Heart right ventricle (tissue), 16 donors: ENCODE results near the gene NDUFAF5. TPM values are rescaled to one million over a fixed set of nuclear protein-coding genes. Genes with fewer than 3 reads are reported as not detected.

Experiments used
- ATAC-seq, 8 donors: fragments of 200-7000 bp; cut with Tn5 transposase; one replicate each; pipeline ENCODE4 v1.9.1; 2020; ENCODE audit warnings: mild to moderate bottlenecking in 8 of 8, moderate library complexity in 8 of 8, moderate number of reproducible peaks in 1 of 8
- DNase-seq, 2 donors: peaks; one replicate each; pipeline ENCODE4 v3.0.0-alpha.2; 2020
- H3K27ac ChIP-seq, 10 donors: fragments of 200-600 bp; sonication (generic) in 2 of 10; one replicate each; pipeline versions ENCODE4 v1.5.0 to v1.8.0; 2020 to 2022; ENCODE audit warnings: mild to moderate bottlenecking in 3 of 10
- H3K27me3 ChIP-seq, 7 donors: fragments of 200-600 bp; one replicate each; pipeline ENCODE4 v1.8.0; 2021 to 2022; ENCODE audit warnings: mild to moderate bottlenecking in 2 of 7
- H3K36me3 ChIP-seq, 9 donors: fragments of 200-600 bp; sonication (generic) in 1 of 9; one replicate each; pipeline versions ENCODE4 v1.5.0 to v1.8.0; 2020 to 2022; ENCODE audit warnings: mild to moderate bottlenecking in 2 of 9
- H3K4me1 ChIP-seq, 9 donors: fragments of 200-600 bp; sonication (generic) in 1 of 9; one replicate each; pipeline versions ENCODE4 v1.5.0 to v1.8.0; 2020 to 2022; ENCODE audit warnings: mild to moderate bottlenecking in 4 of 9
- H3K4me3 ChIP-seq, 10 donors: fragments of 200-600 bp; sonication (generic) in 2 of 10; one replicate each; pipeline versions ENCODE4 v1.5.0 to v1.8.0; 2020 to 2022; ENCODE audit warnings: mild to moderate bottlenecking in 7 of 10, moderate library complexity in 2 of 10
- H3K9me3 ChIP-seq, 11 donors: fragments of 200-600 bp in 10 of 11; sonication (generic) in 2 of 11; one replicate each; pipeline versions ENCODE4 v1.5.0 to v1.8.0; 2013 to 2022; ENCODE audit warnings: mild to moderate bottlenecking in 2 of 11, control low read depth in 1 of 11, moderate library complexity in 1 of 11
- WGBS, 2 donors: extraction: QIAGEN DNeasy Blood & Tissue Kit; methylation state at CpG; one replicate each; pipeline ENCODE4 v1.1.7; 2013; ENCODE audit warnings: inconsistent platforms in 1 of 2; 5-methylcytosine and 5-hydroxymethylcytosine counted together
- intact Hi-C, 10 donors: fragments of 100-400 bp; cut with DNase I; formaldehyde crosslinking; loops; one replicate each; pipeline versions ENCODE4 v1.11.1 to v1.14.2; 2022
- polyA plus RNA-seq, 2 donors: library from polyadenylated mRNA; stranded (reverse); fragments of 200-250 nt; gene quantifications; one replicate each; pipeline ENCODE4 v1.2.3, GENCODE V29; 2013
- total RNA-seq, 10 donors: library from RNA; stranded (reverse); fragmentation: NEBNext Ultra II Directional in 3 of 10; extraction: Animal tissue kit (Norgen Biotek cat#: 25700) in 3 of 10; gene quantifications; one replicate each; pipeline versions ENCODE4 v1.2.1 to v1.2.4, GENCODE V29; 2021 to 2023
- TF ChIP-seq, protein P1 (sequence below), 9 donors: fragments of 200-600 bp; sonication (generic) in 2 of 9; IDR thresholded peaks; one replicate each; pipeline versions ENCODE4 v1.5.0 to v1.8.0; 2021 to 2022; ENCODE audit warnings: antibody characterized with exemption in 9 of 9, mild to moderate bottlenecking in 5 of 9, moderate library complexity in 1 of 9
- donor health status: Arrhythmogenic right ventricular cardiomyopathy.
- donor health status: ischemic (EF 13 %, LVEDD 7.1; RV severe dilation, severe dysfunction).
- donor health status: healthy with polysubstance abuse.
- donor health status: DM: no; HTN: yes; CAD: no.
- donor health status: DM: no; HTN: no; CAD: no.
- donor health status: ischemic (EF 25% LVEDD 6.9; RV normal size, moderate dysfunction).
- donor health status: ischemic (EF 25% LVEDD 5.7; RV mildly dilated, moderate dysfunction).
- donor health status: healthy.
- donor health status: DM: yes; HTN: yes; CAD: no.
- donor health status: Ischemic cardiomyopathy.
- donor health status: ischemic (EF 35%, LVEDD 5.7; RV mildly dilated, moderate dysfunction).
- donor health status: nonischemic (EF 11% LVEDD 7.7; RV severe dilation, severe dysfunction).
- donor health status: DM: yes; HTN: yes; CAD: no.
- donor health status: PGD.
- donor health status: ischemic (EF 29% LVEDD 5.4; RV normal size, mild dysfunction).
- donor health status: nonischemic (EF 23%, LVEDD 6.1; RV moderate dilation, normal function).

NDUFAF5 gene
- total and polyA plus RNA-seq, 12 donors = 42.0 to 112 (median 66.3) TPM

DNA sequence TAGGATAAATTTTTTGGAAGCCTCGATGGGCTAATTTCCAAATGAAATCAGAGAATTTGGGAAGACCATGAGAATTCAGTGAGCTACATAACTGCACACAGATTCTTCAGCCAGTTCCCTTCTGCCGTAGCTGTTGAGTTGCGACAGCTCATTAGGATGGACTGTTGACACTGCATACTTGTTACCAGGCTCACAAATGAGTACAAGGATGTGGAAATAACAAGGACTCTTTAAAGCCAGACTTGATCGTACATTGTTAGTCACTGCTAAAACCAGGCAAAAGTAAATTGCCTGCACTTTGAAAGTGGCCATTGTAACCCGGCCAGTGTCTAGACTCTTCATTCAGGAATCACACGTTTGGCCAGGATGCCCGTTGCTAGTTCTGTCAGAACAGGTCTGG lies 37.0 kb downstream of the NDUFAF5 start:
- H3K36me3 ChIP-seq = peaks cover 0 to 30% (median 10%) of the 10 kb centered on the region in 9 donors
- no peak overlapping the region for H3K4me3 ChIP-seq
- 87 to 88% methylated on average over 7 of the region's 7 CpGs for WGBS, 2 donors
- TF ChIP-seq, protein P1, sequence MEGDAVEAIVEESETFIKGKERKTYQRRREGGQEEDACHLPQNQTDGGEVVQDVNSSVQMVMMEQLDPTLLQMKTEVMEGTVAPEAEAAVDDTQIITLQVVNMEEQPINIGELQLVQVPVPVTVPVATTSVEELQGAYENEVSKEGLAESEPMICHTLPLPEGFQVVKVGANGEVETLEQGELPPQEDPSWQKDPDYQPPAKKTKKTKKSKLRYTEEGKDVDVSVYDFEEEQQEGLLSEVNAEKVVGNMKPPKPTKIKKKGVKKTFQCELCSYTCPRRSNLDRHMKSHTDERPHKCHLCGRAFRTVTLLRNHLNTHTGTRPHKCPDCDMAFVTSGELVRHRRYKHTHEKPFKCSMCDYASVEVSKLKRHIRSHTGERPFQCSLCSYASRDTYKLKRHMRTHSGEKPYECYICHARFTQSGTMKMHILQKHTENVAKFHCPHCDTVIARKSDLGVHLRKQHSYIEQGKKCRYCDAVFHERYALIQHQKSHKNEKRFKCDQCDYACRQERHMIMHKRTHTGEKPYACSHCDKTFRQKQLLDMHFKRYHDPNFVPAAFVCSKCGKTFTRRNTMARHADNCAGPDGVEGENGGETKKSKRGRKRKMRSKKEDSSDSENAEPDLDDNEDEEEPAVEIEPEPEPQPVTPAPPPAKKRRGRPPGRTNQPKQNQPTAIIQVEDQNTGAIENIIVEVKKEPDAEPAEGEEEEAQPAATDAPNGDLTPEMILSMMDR (IDR thresholded peaks at IDR 0.05) = no peak
- no peaks in the 10 kb centered on the region for H3K27me3 ChIP-seq
- intact Hi-C loops = loop anchor here in 9 of 10 donors (2.0 to 10.0 kb wide), 6 partner anchors 123 to 240 kb away; no protein-coding TSS in a partner anchor
- ATAC-seq = peak in 1 of 8 donors; percentile 14
- no peak overlapping the region for H3K27ac ChIP-seq
- DNase-seq = no peak
- peaks cover 0 to 13% (median 0%) of the 10 kb centered on the region in 9 donors for H3K4me1 ChIP-seq
- H3K9me3 ChIP-seq = peaks cover 0 to 8% (median 0%) of the 10 kb centered on the region in 11 donors

DNA sequence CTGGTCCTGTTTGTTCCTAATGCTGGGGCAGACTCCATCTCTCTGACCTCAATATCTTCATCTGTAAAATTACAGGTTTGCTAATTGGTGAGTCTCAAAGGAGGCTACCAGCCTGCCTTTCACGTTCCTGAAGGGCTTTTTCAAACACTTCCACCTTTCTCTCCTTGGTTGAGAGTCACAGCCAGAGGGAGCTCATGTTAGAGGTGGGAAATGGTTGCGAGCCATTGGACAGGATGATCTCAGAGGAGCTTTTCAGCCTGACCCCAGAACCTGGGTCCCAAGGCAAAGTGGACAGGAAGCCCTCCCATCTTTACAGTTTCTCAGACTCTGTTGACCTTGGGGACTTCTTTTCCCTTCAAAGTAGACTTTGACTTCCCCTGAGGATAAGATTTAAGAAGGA lies 37.6 kb downstream of the NDUFAF5 start:
- H3K36me3 ChIP-seq = peaks cover 0 to 24% (median 6%) of the 10 kb centered on the region in 9 donors
- no peak for DNase-seq
- no peak overlapping the region for H3K4me3 ChIP-seq
- no peak for ATAC-seq
- H3K4me1 ChIP-seq = peaks cover 0 to 13% (median 0%) of the 10 kb centered on the region in 9 donors
- intact Hi-C loops = loop anchor here in 4 of 10 donors (5.0 to 10.0 kb wide), 5 partner anchors 122 to 240 kb away; no protein-coding TSS in a partner anchor
- H3K9me3 ChIP-seq = peaks cover 0 to 8% (median 0%) of the 10 kb centered on the region in 11 donors
- TF ChIP-seq, protein P1 (IDR thresholded peaks at IDR 0.05) = peak in 1 of 9 donors; percentile 10
- WGBS, 2 donors = 54 to 69% methylated on average over 2 of the region's 2 CpGs
- H3K27me3 ChIP-seq = no peaks in the 10 kb centered on the region
- no peak overlapping the region for H3K27ac ChIP-seq

DNA sequence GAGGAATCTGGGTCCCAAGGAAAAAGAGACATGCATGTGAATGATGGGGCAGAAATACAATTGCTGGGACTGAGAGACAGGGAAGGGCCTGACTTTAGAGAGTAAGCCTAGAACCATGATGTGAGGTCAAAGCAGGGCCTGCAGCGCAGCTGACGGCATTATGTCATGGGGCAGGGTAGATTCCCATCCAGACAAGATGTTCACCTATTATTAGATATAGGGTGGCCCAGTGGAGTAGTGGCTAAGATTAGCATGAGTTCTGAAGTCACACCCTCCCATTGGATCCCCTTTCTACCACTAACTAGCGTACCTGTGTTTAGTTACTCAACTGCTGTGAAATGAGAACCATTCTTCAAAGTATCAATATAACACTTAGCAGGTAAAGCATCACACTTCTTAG lies 39.6 kb downstream of the NDUFAF5 start:
- TF ChIP-seq, protein P1 (IDR thresholded peaks at IDR 0.05) = no peak
- peaks cover 0 to 8% (median 0%) of the 10 kb centered on the region in 11 donors for H3K9me3 ChIP-seq
- no peak overlapping the region for H3K27ac ChIP-seq
- DNase-seq (no peak), ATAC-seq (no peak)
- intact Hi-C loops = loop anchor here in 4 of 10 donors (5.0 to 10.0 kb wide), 5 partner anchors 120 to 238 kb away; no protein-coding TSS in a partner anchor
- no peak overlapping the region for H3K4me3 ChIP-seq
- peaks cover 0 to 13% (median 0%) of the 10 kb centered on the region in 9 donors for H3K4me1 ChIP-seq
- H3K36me3 ChIP-seq = peaks cover 0 to 4% (median 0%) of the 10 kb centered on the region in 9 donors
- 95% methylated on average over 3 of the region's 3 CpGs for WGBS, 2 donors
- H3K27me3 ChIP-seq = no peaks in the 10 kb centered on the region

GRCh38 chr20:13825465-13825864 lies 40.6 kb downstream of the NDUFAF5 start:
- Histone ChIP-seq H3K27me3 (no peaks in the 10 kb centered on the region), H3K36me3 (no peaks in the 10 kb centered on the region), H3K4me1 (peaks cover 0 to 13% (median 0%) of the 10 kb centered on the region in 9 donors), H3K9me3 (peaks cover 0 to 8% (median 0%) of the 10 kb centered on the region in 11 donors), H3K4me3 (no peak overlapping the region), H3K27ac (no peak overlapping the region)
- TF ChIP-seq, protein P1 (IDR thresholded peaks at IDR 0.05) = no peak
- intact Hi-C loops = loop anchor here in 3 of 10 donors (5.0 to 10.0 kb wide), 4 partner anchors 119 to 227 kb away; no protein-coding TSS in a partner anchor
- WGBS, 2 donors = 83 to 85% methylated on average over 4 to 5 of the region's 5 CpGs
- no peak for DNase-seq
- ATAC-seq = peak in 5 of 8 donors; percentile 32 to 65 (median 48)
